Measurements from ENCODE around the gene TIAL1. TPM values are rescaled to one million over a fixed set of nuclear protein-coding genes. Genes with fewer than 3 reads are reported as not detected.

TIAL1 gene
- total RNA-seq, 1 donor from 2014 or later: 35.5 TPM

GRCh38 chr10:119543814-119544642 is 52.7 kb downstream of the TIAL1 start:
- DNase-seq (ENCODE audit: low spot score in 2 of 2): peak in 1 of 2 donors; percentile 65
- no peaks in the 10 kb centered on the region for H3K27me3 ChIP-seq
- H3K9me3 ChIP-seq: no peaks in the 10 kb centered on the region
- TF ChIP-seq, protein P1, sequence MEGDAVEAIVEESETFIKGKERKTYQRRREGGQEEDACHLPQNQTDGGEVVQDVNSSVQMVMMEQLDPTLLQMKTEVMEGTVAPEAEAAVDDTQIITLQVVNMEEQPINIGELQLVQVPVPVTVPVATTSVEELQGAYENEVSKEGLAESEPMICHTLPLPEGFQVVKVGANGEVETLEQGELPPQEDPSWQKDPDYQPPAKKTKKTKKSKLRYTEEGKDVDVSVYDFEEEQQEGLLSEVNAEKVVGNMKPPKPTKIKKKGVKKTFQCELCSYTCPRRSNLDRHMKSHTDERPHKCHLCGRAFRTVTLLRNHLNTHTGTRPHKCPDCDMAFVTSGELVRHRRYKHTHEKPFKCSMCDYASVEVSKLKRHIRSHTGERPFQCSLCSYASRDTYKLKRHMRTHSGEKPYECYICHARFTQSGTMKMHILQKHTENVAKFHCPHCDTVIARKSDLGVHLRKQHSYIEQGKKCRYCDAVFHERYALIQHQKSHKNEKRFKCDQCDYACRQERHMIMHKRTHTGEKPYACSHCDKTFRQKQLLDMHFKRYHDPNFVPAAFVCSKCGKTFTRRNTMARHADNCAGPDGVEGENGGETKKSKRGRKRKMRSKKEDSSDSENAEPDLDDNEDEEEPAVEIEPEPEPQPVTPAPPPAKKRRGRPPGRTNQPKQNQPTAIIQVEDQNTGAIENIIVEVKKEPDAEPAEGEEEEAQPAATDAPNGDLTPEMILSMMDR (IDR thresholded peaks at IDR 0.05): no peak
- no peaks in the 10 kb centered on the region for H3K36me3 ChIP-seq
- peaks cover 0 to 10% of the 10 kb centered on the region in 2 donors for H3K4me1 ChIP-seq
- peak overlapping the region; percentile 85 to 89 for H3K4me3 ChIP-seq
- H3K27ac ChIP-seq: peak overlapping the region; percentile 58 to 79
- intact Hi-C loops (cut with DNase I): loop anchor here (2.0 to 5.0 kb wide), 4 partner anchors 53 to 367 kb away; partner anchors contain the start of genes BAG3, PRDX3 and TIAL1

GRCh38 chr10:119542988-119543813 is 53.6 kb downstream of the TIAL1 start:
- DNase-seq (ENCODE audit: low spot score in 2 of 2): peak in 1 of 2 donors; percentile 71
- intact Hi-C loops (cut with DNase I): loop anchor here (2.0 to 5.0 kb wide), 4 partner anchors 54 to 366 kb away; partner anchors contain the start of genes BAG3, PRDX3 and TIAL1
- H3K27ac ChIP-seq: peak overlapping the region; percentile 58 to 79

DNA sequence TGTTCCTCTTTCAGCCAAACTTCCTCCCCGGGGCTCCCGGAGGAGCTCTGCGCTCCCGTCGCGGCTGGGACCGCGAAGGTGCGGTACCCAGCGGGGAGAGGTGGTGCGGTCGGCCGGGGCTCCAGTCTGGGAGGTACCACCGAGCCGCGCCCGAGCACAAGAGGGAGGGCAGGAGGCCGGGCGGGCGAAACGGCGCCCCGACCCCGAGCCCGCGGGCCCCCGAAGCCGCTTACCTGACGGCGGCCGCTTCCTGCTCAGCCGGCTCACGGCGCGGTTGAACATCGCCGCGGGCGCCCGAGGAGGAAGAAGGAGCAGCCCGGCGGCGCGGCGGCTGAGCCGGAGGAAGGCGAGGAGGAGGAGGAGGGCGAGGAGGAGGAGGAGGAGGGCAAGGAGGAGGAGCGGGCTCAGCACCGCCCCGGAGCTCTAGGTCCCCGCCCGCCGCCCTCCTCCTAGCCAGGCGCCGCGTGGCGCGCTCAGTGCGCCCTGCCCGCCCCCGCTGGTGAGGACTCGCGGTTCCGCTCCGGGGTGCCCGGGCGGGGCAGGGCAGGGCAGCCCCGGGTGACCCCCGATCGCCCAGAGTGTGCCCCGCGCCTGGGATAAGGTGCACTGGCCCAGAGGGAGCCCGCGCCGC is 54.3 kb downstream of the TIAL1 start, which contains the start of gene RGS10:
RGS10 (minus strand) TSS at position 363 of the 631 bp plus-strand sequence; CDS start at position 282, 81 bp downstream.
- H3K27me3 ChIP-seq: no peaks in the 10 kb centered on the region
- peak; percentile 49 to 82 for DNase-seq (ENCODE audit: low spot score in 2 of 2)
- TF ChIP-seq, protein P1 (IDR thresholded peaks at IDR 0.05): no peak
- no peaks in the 10 kb centered on the region for H3K9me3 ChIP-seq
- H3K4me3 ChIP-seq: peak within 1 kb of the TSS; percentile 85 to 89
- peak within 1 kb of the TSS; percentile 58 to 79 for H3K27ac ChIP-seq
- H3K36me3 ChIP-seq: no peaks in the 10 kb centered on the region
- H3K4me1 ChIP-seq: peaks cover 0 to 10% of the 10 kb centered on the region in 2 donors
- intact Hi-C loops (cut with DNase I): loop anchor here (2.0 to 5.0 kb wide), 4 partner anchors 55 to 365 kb away; partner anchors contain the start of genes BAG3, PRDX3 and TIAL1

More at GRCh38 chr10:119542988-119543813, 53.6 kb downstream of the TIAL1 start:
- H3K27me3 ChIP-seq: no peaks in the 10 kb centered on the region
- TF ChIP-seq, protein P1 (IDR thresholded peaks at IDR 0.05): peak in 2 of 3 experiments; percentile 40 to 66
- no peaks in the 10 kb centered on the region for H3K36me3 ChIP-seq
- no peaks in the 10 kb centered on the region for H3K9me3 ChIP-seq
- peak overlapping the region; percentile 85 to 89 for H3K4me3 ChIP-seq
- H3K4me1 ChIP-seq: peaks cover 0 to 10% of the 10 kb centered on the region in 2 donors

GRCh38 chr10:119541459-119542356 is 55.1 kb downstream of the TIAL1 start:
- H3K4me1 ChIP-seq: peaks cover 0 to 10% of the 10 kb centered on the region in 2 donors
- TF ChIP-seq, protein P1 (IDR thresholded peaks at IDR 0.05): no peak
- no peaks in the 10 kb centered on the region for H3K36me3 ChIP-seq
- no peaks in the 10 kb centered on the region for H3K9me3 ChIP-seq
- no peak for DNase-seq (ENCODE audit: low spot score in 2 of 2)
- peak overlapping the region; percentile 85 to 89 for H3K4me3 ChIP-seq
- peak overlapping the region; percentile 58 to 79 for H3K27ac ChIP-seq
- no peaks in the 10 kb centered on the region for H3K27me3 ChIP-seq
- intact Hi-C loops (cut with DNase I): loop anchor here (2.0 to 5.0 kb wide), 4 partner anchors 56 to 364 kb away; partner anchors contain the start of genes BAG3, PRDX3 and TIAL1
